HCT116 (cell line): ENCODE results near the gene SPATC1L. TPM values are rescaled to one million over a fixed set of nuclear protein-coding genes. Genes with fewer than 3 reads are reported as not detected.

Experiments
- ATAC-seq: fragments of 200-7000 bp; cut with Tn5 transposase; 2 replicates; pipeline ENCODE4 v1.9.1; 2020; ENCODE audit warnings: mild to moderate bottlenecking, moderate library complexity
- BruUV-seq: library from RNA; stranded (reverse); fragments of 400-500 nt; replicated peaks from 2 replicates; lab custom pipeline; 2021; lab: Mats Ljungman, UMichigan
- CTCF ChIA-PET: fragments of 300-600 bp; sonication (Branson Sonifier 250); formaldehyde crosslinking; loops from one replicate; lab custom pipeline; 2021; ENCODE audit warnings: antibody characterized with exemption; lab: Charles Lee
- POLR2A ChIA-PET: fragments of 300-600, 350-600 bp; sonication (Branson Sonifier 250); formaldehyde crosslinking; loops from one replicate; lab custom pipeline; 2021; ENCODE audit warnings: antibody characterized with exemption; lab: Charles Lee
- RAD21 ChIA-PET, 2 experiments: fragments of 300-600 bp; sonication (Branson Sonifier 250); formaldehyde crosslinking; loops; one replicate each; lab custom pipeline; 2023; ENCODE audit warnings: low total read pairs in 2 of 2; ENCODE audit not compliant: uncharacterized antibody in 2 of 2, unreplicated experiment in 2 of 2, low non-redundant PET in 1 of 2; lab: Charles Lee
- DNase-seq: peaks from one replicate; pipeline ENCODE4 v3.0.0-alpha.2; 2010; ENCODE audit warnings: low read depth, low spot score
- H2AFZ ChIP-seq: fragments of 200-600 bp; shearing (Covaris generic), sonication (generic); 2 replicates; pipeline ENCODE4 v1.6.1; 2017; ENCODE audit warnings: low read depth, mixed run types, mixed read lengths, antibody characterized with exemption, low read length; ENCODE audit not compliant: poor library complexity, severe bottlenecking
- H3K27ac ChIP-seq: 2 replicates; pipeline ENCODE4 v1.5.1; 2012; ENCODE audit warnings: low read depth, low read length
- H3K27me3 ChIP-seq: fragments of 200-600 bp; sonication (generic); 2 replicates; pipeline ENCODE4 v1.6.1; 2016; ENCODE audit warnings: mixed run types, low read length, mixed read lengths; ENCODE audit not compliant: insufficient read depth
- H3K36me3 ChIP-seq, 2 experiments: fragments of 200-500 bp in 1 of 2; fragments of 200-600 bp in 1 of 2; sonication (Bioruptor generic) in 1 of 2; sonication (generic) in 1 of 2; 2 replicates each; pipeline versions ENCODE4 v1.5.1 to v1.6.1; 2014 to 2016; ENCODE audit warnings: low read length in 2 of 2, inconsistent platforms in 1 of 2, mixed read lengths in 1 of 2, mixed run types in 1 of 2; ENCODE audit not compliant: insufficient read depth in 2 of 2, control insufficient read depth in 1 of 2
- H3K4me1 ChIP-seq, 2 experiments: fragments of 200-600 bp in 1 of 2; sonication (generic) in 1 of 2; 2 replicates each; pipeline versions ENCODE4 v1.5.1 to v1.6.1; 2012 to 2017; ENCODE audit warnings: low read length in 2 of 2, inconsistent platforms in 1 of 2, mild to moderate bottlenecking in 1 of 2, mixed read lengths in 1 of 2, mixed run types in 1 of 2, moderate library complexity in 1 of 2; ENCODE audit not compliant: insufficient read depth in 2 of 2, control insufficient read depth in 1 of 2
- H3K4me2 ChIP-seq: fragments of 200-600 bp; sonication (generic); 2 replicates; pipeline ENCODE4 v1.6.1; 2017; ENCODE audit warnings: mixed run types, low read length, mixed read lengths
- H3K4me3 ChIP-seq, 2 experiments: fragments of 200-600 bp in 1 of 2; sonication (generic) in 1 of 2; replicated peaks in 1 of 2; 2 replicates each; pipeline ENCODE4 v1.5.1; 2011 to 2016; ENCODE audit warnings: low read length in 2 of 2, control low read depth in 1 of 2, low read depth in 1 of 2, mild to moderate bottlenecking in 1 of 2, mixed read lengths in 1 of 2, mixed run types in 1 of 2
- H3K79me2 ChIP-seq: fragments of 200-600 bp; sonication (generic); 2 replicates; pipeline ENCODE4 v1.6.1; 2017; ENCODE audit warnings: mild to moderate bottlenecking, mixed run types, low read length, moderate library complexity, mixed read lengths; ENCODE audit not compliant: insufficient read depth
- H3K9ac ChIP-seq: fragments of 200-600 bp; sonication (generic); 2 replicates; pipeline ENCODE4 v1.6.1; 2016; ENCODE audit warnings: low read length, mixed read lengths
- H3K9me2 ChIP-seq: fragments of 200-600 bp; sonication (generic), shearing (Covaris generic); 2 replicates; pipeline ENCODE4 v1.6.1; 2017; ENCODE audit warnings: mixed run types, mild to moderate bottlenecking, moderate library complexity; ENCODE audit not compliant: insufficient read depth
- H3K9me3 ChIP-seq, 2 experiments: fragments of 200-500 bp in 1 of 2; fragments of 200-600 bp in 1 of 2; sonication (Bioruptor generic) in 1 of 2; sonication (generic) in 1 of 2; 2 replicates each; pipeline ENCODE4 v1.6.1; 2014 to 2017; ENCODE audit warnings: low read length in 2 of 2, mixed read lengths in 2 of 2, inconsistent platforms in 1 of 2, low read depth in 1 of 2, mild to moderate bottlenecking in 1 of 2, mixed run types in 1 of 2, moderate library complexity in 1 of 2; ENCODE audit not compliant: control insufficient read depth in 1 of 2, insufficient read depth in 1 of 2
- H4K20me1 ChIP-seq: fragments of 200-600 bp; sonication (generic), shearing (Covaris generic); 2 replicates; pipeline ENCODE4 v1.6.1; 2017; ENCODE audit warnings: mixed run types, mild to moderate bottlenecking, moderate library complexity; ENCODE audit not compliant: insufficient read depth
- CBX3 ChIP-seq: IDR thresholded peaks from 2 replicates; pipeline ENCODE4 v1.6.1; 2012; ENCODE audit warnings: low read depth
- CEBPB ChIP-seq: IDR thresholded peaks from 2 replicates; pipeline ENCODE4 v1.6.1; 2012; ENCODE audit warnings: low read depth
- JUND ChIP-seq: IDR thresholded peaks from 2 replicates; pipeline ENCODE4 v1.6.1; 2012
- RAD21 ChIP-seq: IDR thresholded peaks from 2 replicates; pipeline ENCODE4 v1.6.1; 2012; ENCODE audit warnings: low read depth, mild to moderate bottlenecking
- SIN3A ChIP-seq: IDR thresholded peaks from 2 replicates; pipeline ENCODE4 v1.6.1; 2012; ENCODE audit warnings: low read depth
- SP1 ChIP-seq: IDR thresholded peaks from 2 replicates; pipeline ENCODE4 v1.6.1; 2012; ENCODE audit warnings: low read depth
- SRF ChIP-seq: IDR thresholded peaks from 2 replicates; pipeline ENCODE4 v1.6.1; 2012; ENCODE audit warnings: low read depth
- YY1 ChIP-seq: IDR thresholded peaks from 2 replicates; pipeline ENCODE4 v1.6.1; 2011; ENCODE audit warnings: low read length, low read depth, moderate library complexity, mild to moderate bottlenecking; ENCODE audit not compliant: insufficient replicate concordance; ENCODE audit errors: extremely low read depth
- ZFX ChIP-seq: fragments of 450-650 bp; IDR thresholded peaks from 2 replicates; pipeline ENCODE4 v1.6.1; 2017
- intact Hi-C: fragments of 100-400 bp; cut with micrococcal nuclease; formaldehyde crosslinking; loops from 2 replicates; pipeline ENCODE4 v1.10.0; 2022
- total RNA-seq: library from RNA; stranded (reverse); gene quantifications from one replicate; pipeline ENCODE4 v1.2.1, GENCODE V29; 2021; ENCODE audit not compliant: unreplicated experiment
- TF ChIP-seq, protein P1 (sequence below): IDR thresholded peaks from 2 replicates; pipeline ENCODE4 v1.6.1; 2012
- TF ChIP-seq, protein P2 (sequence below), 3 experiments: fragments of 200-600 bp in 1 of 3; sonication (generic) in 1 of 3; IDR thresholded peaks in 2 of 3; conservative IDR thresholded peaks in 1 of 3; 2 replicates each; pipeline ENCODE4 v1.5.1; 2012 to 2017; ENCODE audit warnings: low read depth in 2 of 3, low read length in 2 of 3, antibody characterized with exemption in 1 of 3, borderline replicate concordance in 1 of 3, control low read depth in 1 of 3, mild to moderate bottlenecking in 1 of 3, mixed read lengths in 1 of 3, mixed run types in 1 of 3, moderate library complexity in 1 of 3; ENCODE audit not compliant: insufficient read depth in 1 of 3

The SPATC1L gene
- total RNA-seq, 1 experiment from 2014 or later, result 1.3 TPM

DNA sequence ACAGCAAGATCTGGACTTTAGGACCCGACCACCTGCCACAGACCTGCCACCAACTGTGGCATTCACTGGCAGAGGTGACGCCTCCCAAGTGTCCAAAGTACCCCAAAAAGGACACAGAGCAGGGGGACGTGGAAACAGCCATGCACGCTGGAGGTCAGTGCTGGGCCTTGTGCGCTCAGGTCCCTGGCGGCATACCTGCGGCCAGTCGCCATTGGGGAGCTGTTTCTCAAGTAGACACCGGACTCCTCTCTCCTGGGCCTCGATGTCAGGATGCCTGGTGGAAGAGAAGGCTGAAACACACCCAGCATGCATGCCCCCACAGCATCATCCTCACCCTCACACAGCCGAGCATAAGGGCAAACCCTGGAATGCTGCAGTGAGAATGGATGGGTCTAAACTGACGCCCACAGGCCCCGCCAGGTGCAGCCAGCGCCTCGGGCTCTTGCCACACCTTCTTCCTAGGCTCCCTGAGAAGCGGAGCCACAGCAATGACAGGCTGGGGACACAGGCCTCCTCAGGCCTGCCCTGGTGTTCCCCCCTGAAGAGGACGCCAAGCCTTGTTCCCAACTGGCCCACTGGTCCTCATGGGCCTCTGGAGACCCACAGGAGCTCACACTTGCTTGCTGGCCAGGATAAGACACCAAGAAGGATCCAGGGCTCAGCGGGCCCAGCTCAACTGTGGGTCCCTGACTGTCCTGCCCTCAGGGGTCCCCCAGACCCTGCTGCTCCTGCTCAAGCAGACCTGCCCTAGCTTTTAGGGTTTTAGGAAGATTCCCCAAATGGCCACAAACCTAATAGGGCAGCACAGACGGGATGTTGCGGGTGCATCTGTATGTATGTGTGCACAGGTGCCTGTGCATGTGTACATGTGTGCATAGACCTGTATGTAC is 7.7 kb upstream of the SPATC1L start:
- H3K9ac ChIP-seq, result no peak overlapping the region
- intact Hi-C loops, result no loop called here
- no peak overlapping the region for H3K27ac ChIP-seq
- H3K4me1 ChIP-seq, result peaks cover 14 to 19% of the 10 kb centered on the region in 2 experiments
- no peaks in the 10 kb centered on the region for H4K20me1 ChIP-seq
- no TSS peak for BruUV-seq
- ChIA-PET RAD21 (no interaction called here), CTCF (no interaction called here), POLR2A (no interaction called here)
- TF ChIP-seq, protein P1, sequence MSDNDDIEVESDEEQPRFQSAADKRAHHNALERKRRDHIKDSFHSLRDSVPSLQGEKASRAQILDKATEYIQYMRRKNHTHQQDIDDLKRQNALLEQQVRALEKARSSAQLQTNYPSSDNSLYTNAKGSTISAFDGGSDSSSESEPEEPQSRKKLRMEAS, result no peak
- ATAC-seq (no peak), DNase-seq (no peak)
- H3K9me2 ChIP-seq, result no peaks in the 10 kb centered on the region
- H2AFZ ChIP-seq, result no peak overlapping the region
- H3K9me3 ChIP-seq, result no peaks in the 10 kb centered on the region
- H3K79me2 ChIP-seq, result no peaks in the 10 kb centered on the region
- peaks cover 0 to 4% of the 10 kb centered on the region in 2 experiments; a peak in 1 of 4 replicates for H3K36me3 ChIP-seq
- no peak overlapping the region for H3K4me3 ChIP-seq
- no peak overlapping the region for H3K4me2 ChIP-seq
- H3K27me3 ChIP-seq, result no peaks in the 10 kb centered on the region

DNA sequence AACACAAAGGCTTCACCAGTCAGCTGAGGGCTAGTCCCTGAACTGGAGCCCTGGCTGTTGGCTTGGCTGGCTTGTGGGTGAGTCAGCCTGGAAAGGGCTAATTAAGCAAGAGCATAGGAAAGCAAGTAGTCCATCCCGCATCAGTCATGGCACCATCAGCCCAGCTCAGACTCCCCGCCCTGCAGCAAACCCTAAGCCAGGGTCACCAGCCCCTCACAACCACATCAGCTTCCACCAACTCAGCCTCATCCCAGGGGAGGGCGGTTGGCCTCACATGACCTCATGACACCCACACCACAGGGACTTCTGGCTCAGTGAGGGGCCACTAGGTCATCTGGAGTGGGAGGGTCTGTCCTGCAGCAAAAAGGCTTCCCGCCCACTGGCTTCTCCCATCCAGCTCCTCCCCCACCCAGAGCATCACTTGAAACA is 7.0 kb upstream of the SPATC1L start:
- DNase-seq, result no peak
- Histone ChIP-seq H2AFZ (no peak overlapping the region), H4K20me1 (no peaks in the 10 kb centered on the region), H3K79me2 (no peaks in the 10 kb centered on the region), H3K27me3 (no peaks in the 10 kb centered on the region), H3K9me3 (no peaks in the 10 kb centered on the region), H3K9ac (no peak overlapping the region), H3K4me2 (no peak overlapping the region), H3K4me3 (no peak overlapping the region), H3K9me2 (no peaks in the 10 kb centered on the region), H3K36me3 (peaks cover 0 to 4% of the 10 kb centered on the region in 2 experiments; a peak in 1 of 4 replicates), H3K4me1 (peaks cover 14 to 19% of the 10 kb centered on the region in 2 experiments), H3K27ac (no peak overlapping the region)
- RAD21 ChIA-PET, result no interaction called here
- intact Hi-C loops, result no loop called here
- no TSS peak for BruUV-seq
- no peak for TF ChIP-seq SRF
- no peak for TF ChIP-seq JUND
- no peak for TF ChIP-seq SP1
- no peak for TF ChIP-seq CBX3
- TF ChIP-seq, protein P1, result no peak
- no peak for TF ChIP-seq YY1
- TF ChIP-seq, protein P2, sequence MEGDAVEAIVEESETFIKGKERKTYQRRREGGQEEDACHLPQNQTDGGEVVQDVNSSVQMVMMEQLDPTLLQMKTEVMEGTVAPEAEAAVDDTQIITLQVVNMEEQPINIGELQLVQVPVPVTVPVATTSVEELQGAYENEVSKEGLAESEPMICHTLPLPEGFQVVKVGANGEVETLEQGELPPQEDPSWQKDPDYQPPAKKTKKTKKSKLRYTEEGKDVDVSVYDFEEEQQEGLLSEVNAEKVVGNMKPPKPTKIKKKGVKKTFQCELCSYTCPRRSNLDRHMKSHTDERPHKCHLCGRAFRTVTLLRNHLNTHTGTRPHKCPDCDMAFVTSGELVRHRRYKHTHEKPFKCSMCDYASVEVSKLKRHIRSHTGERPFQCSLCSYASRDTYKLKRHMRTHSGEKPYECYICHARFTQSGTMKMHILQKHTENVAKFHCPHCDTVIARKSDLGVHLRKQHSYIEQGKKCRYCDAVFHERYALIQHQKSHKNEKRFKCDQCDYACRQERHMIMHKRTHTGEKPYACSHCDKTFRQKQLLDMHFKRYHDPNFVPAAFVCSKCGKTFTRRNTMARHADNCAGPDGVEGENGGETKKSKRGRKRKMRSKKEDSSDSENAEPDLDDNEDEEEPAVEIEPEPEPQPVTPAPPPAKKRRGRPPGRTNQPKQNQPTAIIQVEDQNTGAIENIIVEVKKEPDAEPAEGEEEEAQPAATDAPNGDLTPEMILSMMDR (IDR thresholded peaks at IDR 0.05 in 2 of 3, conservative IDR thresholded peaks at IDR 0.05 in 1 of 3; ENCODE audit: borderline replicate concordance in 1 of 3, insufficient read depth in 1 of 3, low read depth in 2 of 3, low read length in 2 of 3), result no peak
- no peak for TF ChIP-seq SIN3A
- TF ChIP-seq CEBPB, result no peak
- no peak for TF ChIP-seq ZFX
- TF ChIP-seq RAD21, result no peak
- CTCF ChIA-PET, result no interaction called here
- no peak for ATAC-seq
- POLR2A ChIA-PET, result no interaction called here
